HL-60 (cell line): ENCODE results near the gene GFI1.

Experiments
- DNase-seq, 2 experiments: peaks; one replicate each; pipeline ENCODE4 v3.0.0-alpha.2; 2010 to 2020; ENCODE audit warnings: low read depth in 1 of 2, low spot score in 1 of 2
- H3K27ac ChIP-seq: fragments of 250-450 bp; sonication (Bioruptor Pico); replicated peaks from 2 replicates; pipeline ENCODE4 v1.5.1; 2020; ENCODE audit warnings: mild to moderate bottlenecking, moderate library complexity
- H3K27me3 ChIP-seq: fragments of 250-450 bp; sonication (Bioruptor Pico); 2 replicates; pipeline ENCODE4 v1.5.1; 2021; ENCODE audit warnings: mild to moderate bottlenecking, moderate library complexity; ENCODE audit not compliant: insufficient read depth, poor library complexity, severe bottlenecking
- H3K4me3 ChIP-seq: replicated peaks from 2 replicates; pipeline ENCODE4 v1.5.1; 2011; ENCODE audit warnings: mild to moderate bottlenecking, control low read depth, low read length; ENCODE audit not compliant: insufficient read depth
- CTCF ChIP-seq: IDR thresholded peaks from one replicate; pipeline ENCODE4 v1.5.1; 2011; ENCODE audit warnings: low read length, control low read depth, inconsistent platforms; ENCODE audit not compliant: insufficient read depth
- GABPA ChIP-seq: IDR thresholded peaks from 2 replicates; pipeline ENCODE4 v1.6.1; 2012; ENCODE audit warnings: low read depth
- POLR2AphosphoS5 ChIP-seq: IDR thresholded peaks from 2 replicates; pipeline ENCODE4 v1.6.1; 2012; ENCODE audit warnings: low read depth
- REST ChIP-seq: IDR thresholded peaks from 2 replicates; pipeline ENCODE4 v1.6.1; 2012; ENCODE audit warnings: low read depth; ENCODE audit not compliant: insufficient replicate concordance
- SPI1 ChIP-seq: IDR thresholded peaks from 2 replicates; pipeline ENCODE4 v1.6.1; 2012; ENCODE audit warnings: low read depth, mild to moderate bottlenecking, borderline replicate concordance

Gene GFI1

GRCh38 chr1:92444351-92444750 is 42.4 kb downstream of the GFI1 start:
- Histone ChIP-seq H3K4me3 (no peak overlapping the region), H3K27ac (no peak overlapping the region), H3K27me3 (no peaks in the 10 kb centered on the region)
- TF ChIP-seq REST (no peak), POLR2AphosphoS5 (no peak), SPI1 (no peak), GABPA (no peak), CTCF (no peak)
- no peak for DNase-seq

GRCh38 chr1:92443893-92444292 is 42.8 kb downstream of the GFI1 start:
- H3K27me3 ChIP-seq: no peaks in the 10 kb centered on the region
- H3K27ac ChIP-seq: no peak overlapping the region
- TF ChIP-seq SPI1 (no peak), POLR2AphosphoS5 (no peak), GABPA (no peak), CTCF (no peak), REST (no peak)
- DNase-seq: no peak
- no peak overlapping the region for H3K4me3 ChIP-seq

GRCh38 chr1:92442351-92442750 is 44.4 kb downstream of the GFI1 start:
- Histone ChIP-seq H3K27ac (no peak overlapping the region), H3K27me3 (no peaks in the 10 kb centered on the region), H3K4me3 (no peak overlapping the region)
- DNase-seq: no peak
- TF ChIP-seq CTCF (no peak), POLR2AphosphoS5 (no peak), GABPA (no peak), SPI1 (no peak), REST (no peak)
